HEK293T (cell line): Measurements from ENCODE around the gene PRKCE.

Source experiments
- CTCF ChIA-PET: fragments of 350-600 bp; formaldehyde crosslinking; extraction: SDS; loops from one replicate; lab custom pipeline; 2021; ENCODE audit warnings: antibody characterized with exemption, inconsistent platforms; lab: Yijun Ruan, JAX
- POLR2A ChIA-PET: fragments of 350-600 bp; formaldehyde crosslinking; extraction: SDS; loops from one replicate; lab custom pipeline; 2020; ENCODE audit warnings: antibody characterized with exemption, inconsistent platforms; lab: Yijun Ruan, JAX
- DNase-seq: peaks from one replicate; pipeline ENCODE4 v3.0.0; 2012; ENCODE audit warnings: mixed read lengths; ENCODE audit errors: extremely low spot score
- ARNT ChIP-seq: fragments of 450-650 bp; IDR thresholded peaks from 2 replicates; pipeline ENCODE4 v1.6.1; 2017; ENCODE audit warnings: mild to moderate bottlenecking
- BHLHE40 ChIP-seq: fragments of 450-650 bp; IDR thresholded peaks from 2 replicates; pipeline ENCODE4 v1.6.1; 2016; ENCODE audit warnings: mild to moderate bottlenecking, moderate library complexity, borderline replicate concordance
- CTBP1 ChIP-seq: fragments of 450-650 bp; IDR thresholded peaks from 2 replicates; pipeline ENCODE4 v1.6.1; 2016; ENCODE audit warnings: borderline replicate concordance
- ELF4 ChIP-seq: fragments of 450-650 bp; IDR thresholded peaks from 2 replicates; pipeline ENCODE4 v1.6.1; 2017; ENCODE audit warnings: antibody characterized with exemption
- FOXA1 ChIP-seq: fragments of 450-650 bp; IDR thresholded peaks from 2 replicates; pipeline ENCODE4 v1.6.1; 2016; ENCODE audit warnings: mild to moderate bottlenecking
- FOXK2 ChIP-seq: fragments of 450-650 bp; IDR thresholded peaks from 2 replicates; pipeline ENCODE4 v1.6.1; 2016; ENCODE audit warnings: mild to moderate bottlenecking
- FOXM1 ChIP-seq: fragments of 450-650 bp; IDR thresholded peaks from 2 replicates; pipeline ENCODE4 v1.6.1; 2017; ENCODE audit warnings: mild to moderate bottlenecking, borderline replicate concordance
- HDGF ChIP-seq: fragments of 450-650 bp; IDR thresholded peaks from 2 replicates; pipeline ENCODE4 v1.6.1; 2017; ENCODE audit warnings: antibody characterized with exemption, borderline replicate concordance
- L3MBTL2 ChIP-seq: fragments of 450-650 bp; conservative IDR thresholded peaks from 2 replicates; pipeline ENCODE4 v1.6.1; 2016; ENCODE audit warnings: mild to moderate bottlenecking
- LEF1 ChIP-seq: fragments of 450-650 bp; IDR thresholded peaks from 2 replicates; pipeline ENCODE4 v1.6.1; 2017; ENCODE audit warnings: mild to moderate bottlenecking, borderline replicate concordance
- NFRKB ChIP-seq: fragments of 450-650 bp; IDR thresholded peaks from 2 replicates; pipeline ENCODE4 v1.6.1; 2016; ENCODE audit warnings: mild to moderate bottlenecking, moderate library complexity
- PKNOX1 ChIP-seq: fragments of 450-650 bp; IDR thresholded peaks from 2 replicates; pipeline ENCODE4 v1.6.1; 2016
- SP1 ChIP-seq: fragments of 450-650 bp; IDR thresholded peaks from 2 replicates; pipeline ENCODE4 v1.6.1; 2017
- SUZ12 ChIP-seq: fragments of 450-650 bp; IDR thresholded peaks from 2 replicates; pipeline ENCODE4 v1.6.1; 2016; ENCODE audit warnings: mild to moderate bottlenecking
- TARDBP ChIP-seq: fragments of 450-650 bp; IDR thresholded peaks from 2 replicates; pipeline ENCODE4 v1.6.1; 2016
- ZNF384 ChIP-seq: fragments of 450-650 bp; IDR thresholded peaks from 2 replicates; pipeline ENCODE4 v1.6.1; 2016

The PRKCE gene

GRCh38 chr2:45960057-45960863 is 308.8 kb downstream of the PRKCE start:
- TF ChIP-seq CTBP1 (no peak), ELF4 (no peak), FOXA1 (no peak), FOXM1 (no peak), FOXK2 (no peak), SUZ12 (no peak), PKNOX1 (no peak), ARNT (no peak), LEF1 (no peak), ZNF384 (no peak), TARDBP (no peak), HDGF (no peak), L3MBTL2 (no peak), BHLHE40 (no peak), SP1 (no peak), NFRKB (no peak)
- DNase-seq: no peak
- ChIA-PET CTCF (no interaction called here), POLR2A (no interaction called here)

GRCh38 chr2:45962177-45962921 is 310.9 kb downstream of the PRKCE start:
- CTCF ChIA-PET: interaction anchor here (1.4 kb wide), 1 partner anchor 9 kb away, joined by 3 read pairs; no protein-coding TSS in a partner anchor
- no peak for TF ChIP-seq ARNT
- TF ChIP-seq TARDBP: no peak
- TF ChIP-seq FOXA1: no peak
- no peak for TF ChIP-seq BHLHE40
- no peak for TF ChIP-seq L3MBTL2
- no peak for TF ChIP-seq NFRKB
- TF ChIP-seq FOXK2: no peak
- TF ChIP-seq LEF1: no peak
- TF ChIP-seq CTBP1: no peak
- no peak for TF ChIP-seq PKNOX1
- TF ChIP-seq ZNF384: no peak
- no peak for TF ChIP-seq HDGF
- TF ChIP-seq SUZ12: no peak
- TF ChIP-seq SP1: no peak
- TF ChIP-seq FOXM1: no peak
- TF ChIP-seq ELF4: no peak
- DNase-seq: no peak
- POLR2A ChIA-PET: no interaction called here

DNA sequence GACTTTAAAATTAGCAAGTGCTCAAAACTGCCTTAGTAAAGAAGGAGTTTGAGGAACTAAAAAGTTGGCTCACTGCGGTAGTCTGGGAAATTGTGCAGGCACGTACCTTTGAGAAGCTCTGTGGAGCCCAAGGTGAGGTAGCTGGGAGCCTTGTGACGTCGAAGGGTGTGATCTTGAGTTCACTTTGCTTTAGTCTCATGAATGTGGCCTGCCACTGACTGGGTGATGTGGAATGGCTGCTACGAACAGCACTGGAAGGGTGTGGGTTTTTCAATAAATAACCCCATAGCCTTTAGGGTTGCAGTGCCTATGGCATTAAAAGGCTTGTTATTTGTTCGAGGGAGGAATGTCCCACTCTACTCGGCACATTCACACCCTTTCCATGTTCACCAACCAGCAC is 312.3 kb downstream of the PRKCE start:
- POLR2A ChIA-PET: no interaction called here
- DNase-seq: no peak
- no peak for TF ChIP-seq FOXK2
- TF ChIP-seq CTBP1: no peak
- TF ChIP-seq ELF4: no peak
- no peak for TF ChIP-seq HDGF
- TF ChIP-seq ARNT: no peak
- no peak for TF ChIP-seq SUZ12
- TF ChIP-seq ZNF384: no peak
- no peak for TF ChIP-seq FOXM1
- TF ChIP-seq NFRKB: no peak
- TF ChIP-seq SP1: no peak

DNA sequence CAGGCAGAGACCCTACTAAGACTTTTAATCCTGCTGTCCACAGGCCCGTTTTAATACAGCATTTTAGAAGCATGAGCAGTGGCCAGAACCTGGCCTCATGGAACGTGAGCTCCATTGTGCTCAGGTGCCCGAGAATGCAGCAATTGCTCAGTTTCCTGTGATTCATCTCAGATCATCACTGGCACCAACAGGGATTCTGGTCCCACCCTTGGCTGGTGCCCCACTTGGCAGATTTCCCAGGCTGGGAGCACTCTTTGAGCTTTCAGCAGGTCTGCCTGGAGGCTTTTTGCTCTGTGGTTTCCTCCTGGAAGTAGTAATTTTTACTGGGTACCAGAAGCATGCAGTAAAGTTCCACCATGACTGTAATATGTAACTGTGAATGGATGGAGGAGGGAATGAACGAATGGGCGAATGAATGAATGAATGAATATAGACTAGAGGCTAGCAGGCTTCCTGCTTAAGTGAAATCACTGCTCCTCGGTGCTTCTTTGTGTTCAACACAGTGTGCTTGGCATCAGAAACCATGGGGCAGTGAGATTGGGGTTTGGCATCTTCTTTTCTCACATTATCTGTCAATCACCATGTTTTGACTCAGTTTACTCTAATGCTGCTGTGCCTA is 312.9 kb downstream of the PRKCE start:
- no peak for DNase-seq

More for the DNA sequence above, 312.3 kb downstream of the PRKCE start:
- CTCF ChIA-PET: no interaction called here

GRCh38 chr2:45964906-45965305 is 313.4 kb downstream of the PRKCE start:
- TF ChIP-seq HDGF (no peak), SP1 (no peak), FOXA1 (no peak), BHLHE40 (no peak), TARDBP (no peak), LEF1 (no peak), L3MBTL2 (no peak)
- DNase-seq: no peak
- POLR2A ChIA-PET: no interaction called here
- CTCF ChIA-PET: no interaction called here

More for the DNA sequence above, 312.9 kb downstream of the PRKCE start:
- ChIA-PET POLR2A (no interaction called here), CTCF (no interaction called here)
- TF ChIP-seq PKNOX1: no peak
- no peak for TF ChIP-seq SUZ12
- no peak for TF ChIP-seq FOXA1
- TF ChIP-seq ARNT: no peak
- TF ChIP-seq FOXK2: no peak
- no peak for TF ChIP-seq FOXM1
- no peak for TF ChIP-seq NFRKB

DNA sequence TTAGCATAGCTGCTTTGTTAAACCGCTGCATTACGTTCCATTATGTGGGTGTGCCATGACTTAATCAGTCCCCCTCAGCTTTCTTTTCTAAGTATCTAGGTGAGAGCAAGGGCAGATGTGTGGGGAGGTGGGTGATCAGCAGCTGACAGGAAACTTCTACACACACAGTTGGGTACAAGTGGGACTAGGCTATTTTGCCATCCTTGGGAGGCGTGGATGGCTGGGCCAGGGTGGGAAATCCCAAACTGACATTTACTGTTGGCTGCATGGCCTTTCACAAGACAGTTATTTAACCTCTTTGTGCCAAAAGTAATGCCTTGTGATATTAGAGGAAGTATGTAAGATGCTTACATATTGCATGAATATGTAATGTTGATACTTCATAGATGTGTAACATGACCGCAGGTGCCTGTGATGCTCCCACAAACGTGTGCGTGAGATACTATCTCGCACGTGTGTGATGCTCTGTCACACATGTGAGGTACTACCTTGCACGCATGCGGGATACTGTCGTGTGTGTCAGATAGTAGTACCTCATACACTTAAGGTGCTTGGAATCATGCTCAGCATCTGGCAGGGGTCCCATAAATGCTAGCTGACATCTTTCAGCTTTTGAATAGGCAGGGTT is 314.5 kb downstream of the PRKCE start:
- POLR2A ChIA-PET: no interaction called here
- TF ChIP-seq FOXA1 (no peak), ARNT (no peak), TARDBP (no peak), SUZ12 (no peak), FOXM1 (no peak), LEF1 (no peak), CTBP1 (no peak), ELF4 (no peak), NFRKB (no peak), PKNOX1 (no peak), FOXK2 (no peak), ZNF384 (no peak), BHLHE40 (no peak)
- no peak for DNase-seq
- CTCF ChIA-PET: no interaction called here
